Uterus (tissue), 4 donors: Measurements from ENCODE around the gene IL36RN. TPM values are rescaled to one million over a fixed set of nuclear protein-coding genes. Genes with fewer than 3 reads are reported as not detected.

Experiments used
- DNase-seq, 2 donors: peaks; one replicate each; pipeline ENCODE4 v3.0.0-alpha.2; 2019 to 2020
- H3K27ac ChIP-seq, 2 donors: fragments of 200-600 bp; sonication (generic); 1 replicate in 1 of 2; 2 replicates in 1 of 2; pipeline ENCODE4 v1.5.1; 2016 to 2018
- H3K27me3 ChIP-seq, 2 donors: fragments of 200-600 bp; sonication (generic); one replicate each; pipeline ENCODE4 v1.5.1; 2018 to 2019; ENCODE audit warnings: control low read depth in 1 of 2
- H3K36me3 ChIP-seq, 2 donors: fragments of 200-600 bp; sonication (generic); one replicate each; pipeline ENCODE4 v1.5.1; 2019; ENCODE audit warnings: control low read depth in 1 of 2
- H3K4me1 ChIP-seq, 2 donors: fragments of 200-600 bp; sonication (generic); one replicate each; pipeline ENCODE4 v1.5.1; 2018 to 2019; ENCODE audit warnings: control low read depth in 1 of 2
- H3K4me3 ChIP-seq, 2 donors: fragments of 200-600 bp; sonication (generic); 1 replicate in 1 of 2; 2 replicates in 1 of 2; pipeline ENCODE4 v1.5.1; 2018 to 2019; ENCODE audit warnings: mild to moderate bottlenecking in 1 of 2
- H3K9me3 ChIP-seq, 2 donors: fragments of 200-600 bp; sonication (generic); one replicate each; pipeline ENCODE4 v1.5.1; 2019; ENCODE audit warnings: control low read depth in 1 of 2
- POLR2A ChIP-seq, 2 donors: fragments of 450-650 bp; IDR thresholded peaks; one replicate each; pipeline ENCODE4 v1.6.1; 2016; ENCODE audit warnings: antibody characterized with exemption in 2 of 2, mild to moderate bottlenecking in 1 of 2, moderate library complexity in 1 of 2
- intact Hi-C: fragments of 100-400 bp; cut with DNase I; formaldehyde crosslinking; loops from one replicate; pipeline ENCODE4 v1.15.1; 2023; ENCODE audit warnings: low total_unique reads
- total RNA-seq, 4 donors: library from RNA; depleted of rRNA in 3 of 4; stranded (reverse); fragments of >200 nt in 3 of 4; gene quantifications; one replicate each; pipeline versions ENCODE4 v1.1.0 to v1.2.4, GENCODE V29; 2014 to 2023
- TF ChIP-seq, protein P1 (sequence below), 4 experiments: fragments of 200-600 bp in 2 of 4; fragments of 450-650 bp in 2 of 4; sonication (generic) in 2 of 4; IDR thresholded peaks; one replicate each; pipeline ENCODE4 v1.5.1; 2016 to 2019; ENCODE audit warnings: antibody characterized with exemption in 4 of 4, mild to moderate bottlenecking in 2 of 4, moderate library complexity in 1 of 4
- donor health status: DM: yes; HTN: yes; CAD: no.

IL36RN gene
- total RNA-seq, 4 donors from 2014 or later, result not detected

DNA sequence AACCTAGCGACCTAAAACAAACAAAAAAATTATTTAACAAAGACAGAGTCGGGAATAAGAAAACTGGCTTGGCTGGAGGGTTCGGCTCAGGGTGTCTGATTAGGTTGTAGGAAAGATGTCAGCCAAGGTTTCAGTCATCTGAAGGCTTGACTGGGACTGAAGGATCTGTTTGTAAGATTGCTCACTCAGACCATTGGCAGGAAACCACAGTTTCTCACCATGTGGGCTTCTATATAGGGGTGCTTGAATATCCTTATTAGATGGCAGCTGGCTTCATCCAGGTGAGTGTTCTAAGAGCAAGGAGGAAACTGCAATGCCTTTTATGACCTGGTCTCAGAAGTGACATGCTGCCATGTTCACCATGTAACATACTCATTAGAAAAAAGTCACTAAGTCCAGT lies 5.3 kb upstream of the IL36RN start:
- no peaks in the 10 kb centered on the region for H3K4me1 ChIP-seq
- intact Hi-C loops, result no loop called here
- TF ChIP-seq POLR2A (IDR thresholded peaks at IDR 0.05), result no peak
- TF ChIP-seq, protein P1, sequence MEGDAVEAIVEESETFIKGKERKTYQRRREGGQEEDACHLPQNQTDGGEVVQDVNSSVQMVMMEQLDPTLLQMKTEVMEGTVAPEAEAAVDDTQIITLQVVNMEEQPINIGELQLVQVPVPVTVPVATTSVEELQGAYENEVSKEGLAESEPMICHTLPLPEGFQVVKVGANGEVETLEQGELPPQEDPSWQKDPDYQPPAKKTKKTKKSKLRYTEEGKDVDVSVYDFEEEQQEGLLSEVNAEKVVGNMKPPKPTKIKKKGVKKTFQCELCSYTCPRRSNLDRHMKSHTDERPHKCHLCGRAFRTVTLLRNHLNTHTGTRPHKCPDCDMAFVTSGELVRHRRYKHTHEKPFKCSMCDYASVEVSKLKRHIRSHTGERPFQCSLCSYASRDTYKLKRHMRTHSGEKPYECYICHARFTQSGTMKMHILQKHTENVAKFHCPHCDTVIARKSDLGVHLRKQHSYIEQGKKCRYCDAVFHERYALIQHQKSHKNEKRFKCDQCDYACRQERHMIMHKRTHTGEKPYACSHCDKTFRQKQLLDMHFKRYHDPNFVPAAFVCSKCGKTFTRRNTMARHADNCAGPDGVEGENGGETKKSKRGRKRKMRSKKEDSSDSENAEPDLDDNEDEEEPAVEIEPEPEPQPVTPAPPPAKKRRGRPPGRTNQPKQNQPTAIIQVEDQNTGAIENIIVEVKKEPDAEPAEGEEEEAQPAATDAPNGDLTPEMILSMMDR (IDR thresholded peaks at IDR 0.05), result no peak

DNA sequence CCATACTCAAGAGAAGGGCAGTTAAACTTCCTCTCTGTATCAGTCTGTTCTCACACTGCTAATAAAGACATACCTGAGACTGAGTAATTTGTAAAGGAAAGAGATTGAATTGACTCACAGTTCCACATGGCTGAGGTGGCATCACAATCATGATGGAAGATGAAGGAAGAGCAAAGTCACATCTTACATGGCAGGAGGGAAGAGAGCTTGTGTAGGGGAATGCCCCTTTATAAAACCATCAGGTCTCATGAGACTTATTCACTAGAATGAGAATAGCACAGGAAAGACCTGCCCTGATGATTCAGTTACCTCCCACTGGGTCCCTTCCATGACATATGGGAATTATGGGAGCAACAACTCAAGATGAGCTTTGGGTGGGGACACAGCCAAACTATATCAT lies 4.9 kb upstream of the IL36RN start:
- DNase-seq, result no peak
- no peak for TF ChIP-seq POLR2A (IDR thresholded peaks at IDR 0.05)
- TF ChIP-seq, protein P1 (IDR thresholded peaks at IDR 0.05), result no peak
- no peaks in the 10 kb centered on the region for H3K36me3 ChIP-seq
- intact Hi-C loops, result no loop called here
- no peaks in the 10 kb centered on the region for H3K9me3 ChIP-seq
- no peaks in the 10 kb centered on the region for H3K27me3 ChIP-seq
- H3K4me3 ChIP-seq, result no peak overlapping the region
- H3K4me1 ChIP-seq, result no peaks in the 10 kb centered on the region
- H3K27ac ChIP-seq, result no peak overlapping the region

More for the DNA sequence above, 5.3 kb upstream of the IL36RN start:
- no peaks in the 10 kb centered on the region for H3K9me3 ChIP-seq
- H3K27ac ChIP-seq, result no peak overlapping the region
- H3K27me3 ChIP-seq, result no peaks in the 10 kb centered on the region
- no peak overlapping the region for H3K4me3 ChIP-seq
- no peak for DNase-seq
- no peaks in the 10 kb centered on the region for H3K36me3 ChIP-seq

DNA sequence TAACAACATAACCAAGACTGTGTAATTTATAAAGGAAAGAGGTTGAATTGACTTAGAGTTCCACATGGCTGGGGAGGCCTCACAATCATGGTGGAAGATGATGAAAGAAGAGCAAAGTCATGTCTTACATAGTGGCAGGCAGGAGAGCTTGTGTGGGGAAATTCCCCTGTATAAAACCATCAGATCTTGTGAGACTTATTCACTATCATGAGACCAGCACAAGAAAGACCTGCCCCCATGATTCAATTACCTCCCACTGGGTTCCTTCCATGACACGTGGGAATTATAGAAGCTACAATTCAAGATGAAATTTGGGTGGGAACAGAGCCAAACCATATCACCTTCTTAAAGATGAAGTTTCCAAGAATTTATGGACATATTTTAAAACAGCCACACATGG lies 2.5 kb upstream of the IL36RN start:
- Histone ChIP-seq H3K27ac (no peak overlapping the region), H3K27me3 (no peaks in the 10 kb centered on the region), H3K4me1 (no peaks in the 10 kb centered on the region), H3K36me3 (no peaks in the 10 kb centered on the region), H3K9me3 (no peaks in the 10 kb centered on the region), H3K4me3 (no peak overlapping the region)
- TF ChIP-seq POLR2A (IDR thresholded peaks at IDR 0.05), result no peak
- TF ChIP-seq, protein P1 (IDR thresholded peaks at IDR 0.05), result no peak
- intact Hi-C loops, result no loop called here
- DNase-seq, result no peak

DNA sequence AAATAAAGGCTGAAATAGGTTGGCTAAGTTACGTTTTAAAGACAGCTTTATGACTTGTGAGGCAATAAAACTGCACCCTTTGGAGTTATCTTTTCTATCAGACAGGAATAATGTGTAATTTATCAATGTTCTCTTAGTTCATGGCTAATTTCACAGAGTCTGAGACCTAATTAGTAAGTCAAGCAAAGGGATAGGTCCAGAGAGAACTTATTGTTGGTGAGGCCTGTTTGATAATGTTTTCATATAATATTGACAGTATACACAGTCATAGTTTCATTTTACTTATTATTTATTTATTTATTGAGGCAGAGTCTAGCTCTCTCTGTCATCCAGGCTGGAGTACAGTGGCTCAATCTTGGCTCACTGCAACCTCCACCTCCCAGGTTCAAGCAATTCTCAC lies 1.9 kb upstream of the IL36RN start:
- Histone ChIP-seq H3K27ac (no peak overlapping the region), H3K27me3 (no peaks in the 10 kb centered on the region), H3K36me3 (no peaks in the 10 kb centered on the region), H3K9me3 (no peaks in the 10 kb centered on the region), H3K4me3 (no peak overlapping the region), H3K4me1 (no peaks in the 10 kb centered on the region)
- TF ChIP-seq, protein P1 (IDR thresholded peaks at IDR 0.05), result no peak
- no peak for TF ChIP-seq POLR2A (IDR thresholded peaks at IDR 0.05)
- intact Hi-C loops, result no loop called here
- DNase-seq, result no peak

DNA sequence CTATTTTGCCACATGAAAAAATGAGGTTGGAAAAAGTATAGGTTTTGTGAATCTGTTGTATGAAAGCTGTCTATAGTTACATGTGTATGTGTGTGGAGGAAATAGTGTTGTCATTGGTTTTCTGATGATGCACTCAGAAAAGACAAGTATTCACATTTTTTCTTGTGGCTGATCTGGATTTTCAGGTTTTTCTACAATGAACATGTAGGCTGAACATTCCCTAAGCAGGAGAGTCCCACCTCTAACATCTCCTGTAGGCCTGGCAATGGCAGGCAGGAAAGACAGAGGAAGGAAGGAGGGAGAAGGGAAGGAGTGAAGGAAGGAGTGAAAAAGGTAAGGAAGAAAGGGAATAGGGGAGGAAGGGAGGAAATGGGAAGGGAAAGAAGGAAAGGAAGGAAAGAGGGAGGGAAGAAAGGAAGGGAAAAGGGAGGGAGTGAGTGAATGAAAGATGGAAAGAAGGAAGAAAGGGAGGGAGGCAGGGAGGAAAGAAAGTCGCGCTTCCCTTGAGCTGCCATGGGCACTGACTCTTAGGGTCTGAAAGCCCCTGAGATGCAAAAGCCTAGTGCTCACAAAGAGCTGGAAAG lies 495 bp upstream of the IL36RN start:
- H3K27ac ChIP-seq, result no peak overlapping the region
- intact Hi-C loops, result no loop called here
- DNase-seq, result no peak
- H3K36me3 ChIP-seq, result no peaks in the 10 kb centered on the region
- no peaks in the 10 kb centered on the region for H3K27me3 ChIP-seq
- H3K4me3 ChIP-seq, result no peak overlapping the region
- H3K4me1 ChIP-seq, result no peaks in the 10 kb centered on the region
- no peaks in the 10 kb centered on the region for H3K9me3 ChIP-seq
- no peak for TF ChIP-seq POLR2A (IDR thresholded peaks at IDR 0.05)
- TF ChIP-seq, protein P1 (IDR thresholded peaks at IDR 0.05), result no peak
